ENCODE measurements around the gene ANOS1. TPM values are rescaled to one million over a fixed set of nuclear protein-coding genes. Genes with fewer than 3 reads are reported as not detected.

The ANOS1 gene
- total RNA-seq, 4 donors from 2014 or later = 5.0 to 27.8 (median 13.0) TPM

DNA sequence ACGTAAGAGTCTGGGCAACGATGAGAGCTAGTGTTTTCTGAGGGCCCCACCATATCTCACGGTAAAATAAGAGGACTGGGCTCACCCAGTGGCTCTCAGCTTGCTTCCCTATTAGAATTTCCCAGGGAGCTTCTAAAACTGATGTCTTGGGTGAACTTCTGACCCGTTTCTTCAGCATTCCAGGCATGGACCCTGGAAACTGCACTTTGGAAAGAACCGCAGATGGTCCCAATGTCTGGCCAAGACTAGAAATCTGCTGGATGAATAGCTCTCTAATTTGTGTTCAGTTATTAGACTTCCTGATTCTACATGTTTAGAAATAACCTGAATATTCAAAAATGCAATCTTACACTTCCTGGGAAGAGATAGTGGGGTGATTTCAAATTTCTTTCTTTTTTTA, 127.8 kb downstream of the ANOS1 start:
- DNase-seq (no peak), ATAC-seq (no peak)
- Histone ChIP-seq H3K27me3 (no peaks in the 10 kb centered on the region), H3K27ac (no peak overlapping the region), H3K36me3 (no peaks in the 10 kb centered on the region), H3K9me3 (no peaks in the 10 kb centered on the region), H3K4me1 (no peaks in the 10 kb centered on the region), H3K4me3 (no peak overlapping the region)
- TF ChIP-seq POLR2A (IDR thresholded peaks at IDR 0.05) = no peak
- TF ChIP-seq, protein P1, sequence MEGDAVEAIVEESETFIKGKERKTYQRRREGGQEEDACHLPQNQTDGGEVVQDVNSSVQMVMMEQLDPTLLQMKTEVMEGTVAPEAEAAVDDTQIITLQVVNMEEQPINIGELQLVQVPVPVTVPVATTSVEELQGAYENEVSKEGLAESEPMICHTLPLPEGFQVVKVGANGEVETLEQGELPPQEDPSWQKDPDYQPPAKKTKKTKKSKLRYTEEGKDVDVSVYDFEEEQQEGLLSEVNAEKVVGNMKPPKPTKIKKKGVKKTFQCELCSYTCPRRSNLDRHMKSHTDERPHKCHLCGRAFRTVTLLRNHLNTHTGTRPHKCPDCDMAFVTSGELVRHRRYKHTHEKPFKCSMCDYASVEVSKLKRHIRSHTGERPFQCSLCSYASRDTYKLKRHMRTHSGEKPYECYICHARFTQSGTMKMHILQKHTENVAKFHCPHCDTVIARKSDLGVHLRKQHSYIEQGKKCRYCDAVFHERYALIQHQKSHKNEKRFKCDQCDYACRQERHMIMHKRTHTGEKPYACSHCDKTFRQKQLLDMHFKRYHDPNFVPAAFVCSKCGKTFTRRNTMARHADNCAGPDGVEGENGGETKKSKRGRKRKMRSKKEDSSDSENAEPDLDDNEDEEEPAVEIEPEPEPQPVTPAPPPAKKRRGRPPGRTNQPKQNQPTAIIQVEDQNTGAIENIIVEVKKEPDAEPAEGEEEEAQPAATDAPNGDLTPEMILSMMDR (IDR thresholded peaks at IDR 0.05 in 4 of 5, conservative IDR thresholded peaks at IDR 0.05 in 1 of 5) = no peak
- in situ Hi-C loops (cut with MboI; ENCODE audit: low sequenced_read_pairs in 4 of 4) = no loop called here
- intact Hi-C loops (cut with DNase I; ENCODE audit: low total_unique reads) = loop anchor here (10.0 kb wide), 1 partner anchor 51 kb away; no protein-coding TSS in a partner anchor

DNA sequence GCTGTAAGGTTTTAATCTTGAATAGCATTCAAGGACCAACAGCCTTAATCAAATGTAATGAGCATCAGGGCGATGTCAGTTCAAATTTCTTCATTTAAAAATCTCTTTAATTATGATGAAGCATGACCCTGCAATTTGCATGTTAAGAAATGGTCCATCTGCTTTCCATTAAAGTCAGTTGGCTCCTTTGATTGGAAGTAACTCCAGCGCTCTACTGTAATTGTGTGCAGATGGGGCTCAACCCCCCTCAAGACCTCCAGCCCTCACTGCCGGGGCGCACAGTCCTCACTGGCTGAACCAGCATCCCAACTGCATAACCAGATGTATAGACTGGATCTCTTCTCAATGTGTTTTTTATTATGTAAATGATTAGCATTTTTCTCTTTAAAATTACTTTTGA, 140.4 kb downstream of the ANOS1 start:
- Histone ChIP-seq H3K4me1 (no peaks in the 10 kb centered on the region), H3K9me3 (no peaks in the 10 kb centered on the region), H3K27me3 (no peaks in the 10 kb centered on the region), H3K27ac (no peak overlapping the region), H3K36me3 (no peaks in the 10 kb centered on the region), H3K4me3 (no peak overlapping the region)
- intact Hi-C loops (cut with DNase I; ENCODE audit: low total_unique reads) = no loop called here
- DNase-seq (no peak), ATAC-seq (no peak)
- in situ Hi-C loops (cut with MboI; ENCODE audit: low sequenced_read_pairs in 4 of 4) = no loop called here
- TF ChIP-seq POLR2A (IDR thresholded peaks at IDR 0.05) = no peak
- TF ChIP-seq, protein P1 (IDR thresholded peaks at IDR 0.05 in 4 of 5, conservative IDR thresholded peaks at IDR 0.05 in 1 of 5) = no peak

DNA sequence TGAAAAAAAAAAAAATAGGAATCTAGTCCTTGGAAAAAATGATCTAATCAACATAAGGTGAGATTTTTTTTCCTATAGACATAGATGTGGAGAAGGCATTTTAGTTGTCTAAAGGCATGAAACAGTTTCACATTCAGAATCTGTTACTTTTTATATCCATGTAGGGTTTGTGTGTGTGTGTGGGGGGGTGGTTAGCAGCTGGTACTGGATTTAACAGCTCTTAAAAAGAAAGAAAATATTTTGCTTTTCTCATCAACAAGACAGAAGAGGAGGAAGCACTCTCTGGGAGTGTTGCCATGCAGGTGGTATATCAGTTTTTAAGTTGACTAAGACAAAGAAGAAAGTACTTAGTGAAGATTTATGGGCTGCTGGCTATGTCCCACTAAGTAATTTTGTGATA, 145.0 kb downstream of the ANOS1 start:
- no peaks in the 10 kb centered on the region for H3K4me1 ChIP-seq
- H3K9me3 ChIP-seq = no peaks in the 10 kb centered on the region
- no peak for DNase-seq
- no peaks in the 10 kb centered on the region for H3K36me3 ChIP-seq
- in situ Hi-C loops (cut with MboI; ENCODE audit: low sequenced_read_pairs in 4 of 4) (no loop called here), intact Hi-C loops (cut with DNase I; ENCODE audit: low total_unique reads) (no loop called here)
- no peak overlapping the region for H3K4me3 ChIP-seq
- H3K27ac ChIP-seq = no peak overlapping the region
- no peak for ATAC-seq
- no peaks in the 10 kb centered on the region for H3K27me3 ChIP-seq
- TF ChIP-seq, protein P1 (IDR thresholded peaks at IDR 0.05 in 4 of 5, conservative IDR thresholded peaks at IDR 0.05 in 1 of 5) = no peak
- TF ChIP-seq POLR2A (IDR thresholded peaks at IDR 0.05) = no peak

DNA sequence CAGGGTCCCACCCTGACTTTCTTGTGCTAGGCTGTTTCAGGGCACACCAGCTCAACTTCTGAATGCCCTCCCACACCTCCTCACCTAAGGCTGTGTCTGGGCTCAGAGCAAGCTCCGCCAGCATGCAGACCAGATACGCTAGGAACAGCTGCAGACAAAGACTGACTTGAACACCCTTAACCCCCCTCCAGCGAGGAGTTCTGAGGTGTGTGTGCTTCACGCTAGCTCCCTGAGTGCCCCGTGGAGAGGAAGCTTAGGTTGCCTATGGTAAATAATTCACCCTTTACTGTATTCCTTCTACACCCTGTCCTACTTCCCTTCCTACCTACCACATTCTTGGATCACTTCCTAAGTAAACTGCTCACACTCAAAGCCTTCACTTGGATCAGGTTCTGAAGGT, 152.3 kb downstream of the ANOS1 start:
- H3K27ac ChIP-seq = no peak overlapping the region
- H3K27me3 ChIP-seq = no peaks in the 10 kb centered on the region
- no peak for TF ChIP-seq POLR2A (IDR thresholded peaks at IDR 0.05)
- TF ChIP-seq, protein P1 (IDR thresholded peaks at IDR 0.05 in 4 of 5, conservative IDR thresholded peaks at IDR 0.05 in 1 of 5) = no peak
- no peaks in the 10 kb centered on the region for H3K36me3 ChIP-seq
- H3K9me3 ChIP-seq = no peaks in the 10 kb centered on the region
- in situ Hi-C loops (cut with MboI; ENCODE audit: low sequenced_read_pairs in 4 of 4) = no loop called here
- intact Hi-C loops (cut with DNase I; ENCODE audit: low total_unique reads) = no loop called here
- no peaks in the 10 kb centered on the region for H3K4me1 ChIP-seq
- DNase-seq (no peak), ATAC-seq (no peak)
- H3K4me3 ChIP-seq = no peak overlapping the region

DNA sequence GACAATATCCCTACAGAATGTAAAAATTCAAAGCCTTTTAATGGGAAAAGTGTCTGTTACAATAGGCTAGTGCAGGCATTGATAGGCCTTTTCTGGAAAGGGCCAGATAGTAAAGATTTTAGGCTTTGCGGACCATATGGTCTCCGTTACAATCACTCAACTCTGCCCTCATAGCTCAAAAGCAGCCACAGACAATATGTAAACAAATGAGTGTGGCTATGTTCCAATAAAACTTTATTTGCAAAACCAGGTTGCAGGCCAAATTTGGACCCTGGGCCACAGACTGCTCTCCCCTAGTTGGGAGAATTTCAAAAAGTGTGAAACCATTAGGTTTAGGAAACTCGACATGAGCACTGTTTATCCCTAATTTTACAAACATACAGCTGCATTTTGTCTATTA, 155.1 kb downstream of the ANOS1 start:
- intact Hi-C loops (cut with DNase I; ENCODE audit: low total_unique reads) = no loop called here

More for the DNA sequence above, 155.1 kb downstream of the ANOS1 start:
- TF ChIP-seq, protein P1 (IDR thresholded peaks at IDR 0.05 in 4 of 5, conservative IDR thresholded peaks at IDR 0.05 in 1 of 5) = no peak
- no peak for TF ChIP-seq POLR2A (IDR thresholded peaks at IDR 0.05)
- DNase-seq (no peak), ATAC-seq (no peak)
- Histone ChIP-seq H3K36me3 (no peaks in the 10 kb centered on the region), H3K27ac (no peak overlapping the region), H3K4me3 (no peak overlapping the region), H3K9me3 (no peaks in the 10 kb centered on the region), H3K4me1 (no peaks in the 10 kb centered on the region), H3K27me3 (no peaks in the 10 kb centered on the region)
- in situ Hi-C loops (cut with MboI; ENCODE audit: low sequenced_read_pairs in 4 of 4) = no loop called here
